Spleen (tissue), 11 donors: ENCODE measurements around the gene SMAP2. TPM values are rescaled to one million over a fixed set of nuclear protein-coding genes. Genes with fewer than 3 reads are reported as not detected.

ENCODE experiments used
- DNase-seq: peaks from one replicate; pipeline ENCODE4 v3.0.0-alpha.2; 2020
- H3K27ac ChIP-seq, 8 donors: fragments of 200-600 bp; sonication (generic) in 7 of 8; 1 replicate in 4 of 8; 2 replicates in 4 of 8; pipeline versions ENCODE4 v1.5.0 to v1.8.0; 2016 to 2021; ENCODE audit warnings: inconsistent platforms in 4 of 8, mild to moderate bottlenecking in 4 of 8, moderate library complexity in 1 of 8
- H3K27me3 ChIP-seq, 7 donors: fragments of 200-600 bp; sonication (generic) in 6 of 7; replicated peaks in 1 of 7; 1 replicate in 4 of 7; 2 replicates in 3 of 7; pipeline versions ENCODE4 v1.5.0 to v1.8.0; 2016 to 2021; ENCODE audit warnings: inconsistent platforms in 3 of 7, mild to moderate bottlenecking in 1 of 7
- H3K36me3 ChIP-seq, 6 donors: fragments of 200-600 bp; sonication (generic) in 5 of 6; 1 replicate in 4 of 6; 2 replicates in 2 of 6; pipeline versions ENCODE4 v1.5.0 to v1.8.0; 2016 to 2021; ENCODE audit warnings: inconsistent platforms in 2 of 6
- H3K4me1 ChIP-seq, 6 donors: fragments of 200-600 bp; sonication (generic) in 5 of 6; 1 replicate in 3 of 6; 2 replicates in 3 of 6; pipeline versions ENCODE4 v1.5.0 to v1.8.0; 2016 to 2021; ENCODE audit warnings: inconsistent platforms in 3 of 6
- H3K4me3 ChIP-seq, 8 donors: fragments of 200-600 bp; sonication (generic) in 7 of 8; 1 replicate in 4 of 8; 2 replicates in 4 of 8; pipeline versions ENCODE4 v1.5.0 to v1.8.0; 2016 to 2021; ENCODE audit warnings: inconsistent platforms in 4 of 8, mild to moderate bottlenecking in 4 of 8, moderate library complexity in 2 of 8
- H3K9me3 ChIP-seq, 8 donors: fragments of 200-600 bp; sonication (generic) in 7 of 8; 1 replicate in 4 of 8; 2 replicates in 4 of 8; pipeline versions ENCODE4 v1.5.0 to v1.8.0; 2016 to 2021; ENCODE audit warnings: inconsistent platforms in 4 of 8
- CTCF ChIP-seq, 11 experiments: fragments of 200-600 bp in 7 of 11; fragments of 450-650 bp in 4 of 11; sonication (generic) in 4 of 11; IDR thresholded peaks in 8 of 11; conservative IDR thresholded peaks in 3 of 11; 1 replicate in 7 of 11; 2 replicates in 4 of 11; pipeline versions ENCODE4 v1.4.0 to v1.8.0; 2016 to 2021; ENCODE audit warnings: antibody characterized with exemption in 11 of 11, inconsistent platforms in 4 of 11, mild to moderate bottlenecking in 1 of 11
- POLR2A ChIP-seq, 3 donors: fragments of 450-650 bp; IDR thresholded peaks; one replicate each; pipeline ENCODE4 v1.5.1; 2017; ENCODE audit warnings: antibody characterized with exemption in 3 of 3, mild to moderate bottlenecking in 1 of 3
- POLR2AphosphoS5 ChIP-seq, 3 donors: sonication (generic); formaldehyde crosslinking; IDR thresholded peaks; one replicate each; pipeline ENCODE4 v1.5.1; 2017; ENCODE audit warnings: antibody characterized with exemption in 3 of 3
- WGBS, 5 donors: extraction: QIAGEN DNeasy Blood & Tissue Kit in 3 of 5; methylation state at CpG; one replicate each; pipeline versions ENCODE4 v1.1.5 to v1.1.7; 2013 to 2018; 5-methylcytosine and 5-hydroxymethylcytosine counted together
- intact Hi-C: fragments of 100-400 bp; cut with DNase I; formaldehyde crosslinking; loops from one replicate; pipeline ENCODE4 v1.15.0; 2023; ENCODE audit warnings: low total_unique reads
- polyA plus RNA-seq, 3 donors: library from polyadenylated mRNA; stranded (reverse); fragments of 200-250 nt; gene quantifications; one replicate each; pipeline ENCODE4 v1.2.1, GENCODE V29; 2013
- total RNA-seq, 7 donors: library from RNA; depleted of rRNA in 3 of 7; stranded (reverse); fragments of >200 nt in 3 of 7; fragmentation: NEBNext Ultra II Directional in 4 of 7; extraction: Animal tissue kit (Norgen Biotek cat#: 25700) in 4 of 7; gene quantifications; one replicate each; pipeline versions ENCODE4 v1.1.0 to v1.2.1, GENCODE V29; 2016 to 2021
- donor health status: healthy with polysubstance abuse.
- donor health status: DM: no; HTN: no; CAD: no; lungs with moderate emphysema.
- donor health status: DM: no; HTN: no; CAD: no.
- donor health status: Bipolar disorder and iron deficiency.
- donor health status: healthy.
- donor health status: DM: no; HTN: no; CAD: no.
- donor health status: DM: yes; HTN: yes; CAD: no.

The SMAP2 gene
- total and polyA plus RNA-seq, 10 donors: 120 to 435 (median 221) TPM

DNA sequence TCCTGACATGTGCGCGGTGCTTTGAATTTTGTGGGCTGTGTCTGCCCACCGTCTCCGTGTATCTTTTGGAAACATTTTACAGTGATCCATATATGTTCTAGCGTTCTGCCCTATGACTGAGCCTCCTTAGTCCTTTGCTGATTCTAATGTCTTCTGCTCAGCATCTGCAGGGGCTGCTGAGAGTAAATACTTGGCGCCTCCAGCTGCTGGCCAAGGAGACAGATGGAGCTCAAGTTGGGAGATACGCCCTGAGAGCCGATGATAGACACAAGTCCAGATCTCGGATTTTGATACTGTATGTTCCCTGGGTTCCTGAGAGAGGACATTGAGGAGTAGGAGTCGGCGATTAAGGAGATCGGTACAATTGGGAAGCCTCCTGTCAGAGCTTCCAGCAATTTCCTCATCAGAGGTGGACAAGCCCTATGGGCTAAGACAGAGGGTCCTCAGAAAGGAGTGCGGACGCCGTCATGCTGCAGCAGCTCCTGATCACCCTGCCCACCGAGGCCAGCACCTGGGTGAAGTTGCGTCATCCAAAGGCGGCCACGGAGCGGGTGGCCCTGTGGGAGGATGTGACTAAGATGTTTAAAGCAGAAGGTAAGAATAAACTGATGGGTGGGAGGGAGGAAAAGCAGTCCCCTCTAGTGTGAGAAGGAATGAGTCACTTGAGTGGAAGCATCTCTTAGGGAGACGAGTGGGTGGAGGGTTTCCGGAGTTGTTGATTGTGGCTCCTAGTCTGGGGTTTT lies 77.1 kb downstream of the SMAP2 start:
- TF ChIP-seq POLR2AphosphoS5 (IDR thresholded peaks at IDR 0.05) (peak; percentile 13 to 41 (median 36)), POLR2A (IDR thresholded peaks at IDR 0.05) (no peak)
- peaks cover 0 to 25% (median 0%) of the 10 kb centered on the region in 6 donors for H3K36me3 ChIP-seq
- H3K4me3 ChIP-seq: peak overlapping the region; percentile 63 to 83 (median 72)
- intact Hi-C loops: no loop called here
- WGBS, 5 donors: 16 to 25% (median 25%) methylated on average over 22 of the region's 22 CpGs
- peak; percentile 75 for DNase-seq
- H3K4me1 ChIP-seq: peaks cover 6 to 25% (median 17%) of the 10 kb centered on the region in 6 donors
- peaks cover 4 to 65% (median 51%) of the 10 kb centered on the region in 8 donors for H3K9me3 ChIP-seq
- H3K27ac ChIP-seq: peak overlapping the region; percentile 61 to 88 (median 82)
- no peaks in the 10 kb centered on the region for H3K27me3 ChIP-seq

DNA sequence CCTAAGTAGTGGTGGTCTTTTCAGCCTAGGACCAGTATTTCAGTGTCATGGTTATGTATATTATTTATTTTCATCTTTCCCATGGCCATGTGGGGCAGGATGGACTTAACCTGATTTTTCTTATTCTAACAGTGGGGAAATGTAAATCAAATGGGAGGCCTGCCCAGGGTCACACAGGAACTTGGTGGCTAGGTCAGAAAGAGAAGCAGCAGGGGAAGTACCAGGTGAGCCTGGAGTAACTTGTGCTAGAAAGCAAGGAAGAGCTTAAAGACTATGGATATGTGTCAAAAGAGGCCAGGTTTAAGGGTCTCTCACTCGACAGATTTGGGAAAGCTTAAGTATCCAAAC lies 77.7 kb downstream of the SMAP2 start:
- H3K4me1 ChIP-seq: peaks cover 6 to 25% (median 17%) of the 10 kb centered on the region in 6 donors
- peaks cover 4 to 65% (median 51%) of the 10 kb centered on the region in 8 donors for H3K9me3 ChIP-seq
- TF ChIP-seq POLR2AphosphoS5 (IDR thresholded peaks at IDR 0.05) (no peak), CTCF (IDR thresholded peaks at IDR 0.05 in 8 of 11, conservative IDR thresholded peaks at IDR 0.05 in 3 of 11) (no peak), POLR2A (IDR thresholded peaks at IDR 0.05) (no peak)
- peaks cover 0 to 31% (median under 1%) of the 10 kb centered on the region in 6 donors for H3K36me3 ChIP-seq
- H3K27me3 ChIP-seq: no peaks in the 10 kb centered on the region
- peak overlapping the region in 1 of 8 donors; percentile 79 for H3K4me3 ChIP-seq
- intact Hi-C loops: no loop called here
- H3K27ac ChIP-seq: peak overlapping the region in 3 of 8 donors; percentile 84 to 88 (median 84)
- WGBS, 5 donors: 91 to 97% (median 94%) methylated on average over 1 of the region's 1 CpG
- DNase-seq: no peak

- 50 to 100% (median 94%) methylated on average over 1 of the region's 1 CpG for WGBS, 5 donors
Measured at GRCh38 chr1:40454873-40455272, 81.3 kb downstream of the SMAP2 start.

DNA sequence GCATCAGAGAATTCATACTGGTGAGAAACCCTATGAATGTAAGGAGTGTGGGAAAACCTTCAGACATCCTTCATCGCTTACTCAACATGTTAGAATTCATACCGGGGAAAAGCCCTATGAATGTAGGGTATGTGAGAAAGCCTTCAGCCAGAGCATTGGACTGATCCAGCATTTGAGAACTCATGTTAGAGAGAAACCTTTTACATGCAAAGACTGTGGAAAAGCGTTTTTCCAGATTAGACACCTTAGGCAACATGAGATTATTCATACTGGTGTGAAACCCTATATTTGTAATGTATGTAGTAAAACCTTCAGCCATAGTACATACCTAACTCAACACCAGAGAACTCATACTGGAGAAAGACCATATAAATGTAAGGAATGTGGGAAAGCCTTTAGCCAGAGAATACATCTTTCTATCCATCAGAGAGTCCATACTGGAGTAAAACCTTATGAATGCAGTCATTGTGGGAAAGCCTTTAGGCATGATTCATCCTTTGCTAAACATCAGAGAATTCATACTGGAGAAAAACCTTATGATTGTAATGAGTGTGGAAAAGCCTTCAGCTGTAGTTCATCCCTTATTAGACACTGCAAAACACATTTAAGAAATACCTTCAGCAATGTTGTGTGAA lies 89.5 kb downstream of the SMAP2 start:
- intact Hi-C loops: no loop called here
- Histone ChIP-seq H3K27ac (no peak overlapping the region), H3K4me3 (no peak overlapping the region), H3K9me3 (peaks cover 44 to 100% (median 100%) of the 10 kb centered on the region in 8 donors), H3K36me3 (peaks cover 2 to 81% (median 33%) of the 10 kb centered on the region in 6 donors), H3K4me1 (no peaks in the 10 kb centered on the region), H3K27me3 (no peaks in the 10 kb centered on the region)
- TF ChIP-seq POLR2AphosphoS5 (IDR thresholded peaks at IDR 0.05): no peak
- TF ChIP-seq CTCF (IDR thresholded peaks at IDR 0.05 in 8 of 11, conservative IDR thresholded peaks at IDR 0.05 in 3 of 11): no peak
- TF ChIP-seq POLR2A (IDR thresholded peaks at IDR 0.05): no peak
- no peak for DNase-seq
- 88 to 97% (median 94%) methylated on average over 3 of the region's 3 CpGs for WGBS, 5 donors

More at GRCh38 chr1:40454873-40455272, 81.3 kb downstream of the SMAP2 start:
- Histone ChIP-seq H3K27ac (no peak overlapping the region), H3K4me3 (no peak overlapping the region), H3K9me3 (peaks cover 16 to 89% (median 84%) of the 10 kb centered on the region in 8 donors), H3K27me3 (no peaks in the 10 kb centered on the region), H3K36me3 (peaks cover 0 to 67% (median 33%) of the 10 kb centered on the region in 6 donors), H3K4me1 (peaks cover 6 to 15% (median 11%) of the 10 kb centered on the region in 6 donors)
- no peak for DNase-seq
- no peak for TF ChIP-seq POLR2AphosphoS5 (IDR thresholded peaks at IDR 0.05)
- no peak for TF ChIP-seq POLR2A (IDR thresholded peaks at IDR 0.05)
- TF ChIP-seq CTCF (IDR thresholded peaks at IDR 0.05 in 8 of 11, conservative IDR thresholded peaks at IDR 0.05 in 3 of 11): no peak
- intact Hi-C loops: no loop called here
